Dedifferentiated amniotic fluid mesenchymal stem cell (primary cell): ENCODE measurements around the gene POLR3C.
"Not testable (repeated sequence)": the region's sequence is repeated elsewhere in the genome, so short reads cannot be mapped to it uniquely, and the experiment has no call there.

ENCODE experiments used
- DNase-seq: peaks from one replicate; pipeline ENCODE4 v3.0.0-alpha.2; 2016; ENCODE audit errors: extremely low spot score

Gene POLR3C

DNA sequence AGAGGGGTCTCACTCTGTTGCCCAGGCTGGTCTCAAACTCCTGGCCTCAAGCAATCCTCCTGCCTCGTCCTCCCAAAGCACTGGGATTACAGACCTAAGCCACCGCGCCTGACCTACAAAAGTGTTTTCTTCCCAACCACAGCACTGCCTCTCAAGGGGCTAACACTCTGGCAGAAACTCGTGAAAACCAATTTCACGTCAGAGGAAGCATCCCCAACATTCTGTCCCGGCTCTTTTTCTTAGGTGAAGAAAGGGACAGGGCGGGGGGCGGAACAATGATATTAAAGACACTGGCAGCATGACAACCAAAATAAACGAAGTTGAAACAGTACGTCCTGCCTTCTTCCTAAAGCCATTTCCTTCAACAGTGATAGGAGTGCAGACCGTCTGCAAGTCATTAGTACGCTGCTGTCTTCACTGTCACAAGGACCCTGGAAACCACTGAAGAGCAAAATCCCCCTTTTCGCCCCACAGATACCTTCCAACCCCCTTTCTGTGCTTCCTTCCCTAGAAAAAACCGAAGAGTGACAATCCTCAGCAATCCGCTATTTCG, 1.1 kb upstream of the POLR3C start:
- DNase-seq: not testable (repeated sequence)

- DNase-seq: no peak
Observed at GRCh38 chr1:145824499-145824842, 471 bp downstream of the POLR3C start.

DNA sequence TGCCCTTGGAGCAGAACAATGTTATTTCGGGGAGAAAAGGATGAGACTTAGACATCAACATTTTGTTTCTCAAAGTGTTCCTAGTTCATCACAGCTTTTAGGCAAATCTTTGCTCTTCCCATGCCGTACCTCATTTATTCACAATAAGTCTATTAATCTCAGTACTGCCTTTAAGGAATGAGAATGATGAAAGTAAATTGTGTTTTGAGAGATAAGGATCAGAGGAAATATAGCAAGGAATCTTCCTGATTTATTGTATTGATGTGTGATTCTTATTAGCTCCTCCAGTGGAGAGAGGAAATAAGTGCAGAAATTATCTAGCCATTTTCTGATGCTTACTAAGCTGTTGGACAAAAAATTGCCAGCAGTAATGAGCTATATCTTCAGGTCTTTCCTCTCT, 2.0 kb downstream of the POLR3C start:
- no peak for DNase-seq

GRCh38 chr1:145827966-145828365, 4.0 kb downstream of the POLR3C start:
- no peak for DNase-seq

GRCh38 chr1:145828367-145829026, 4.5 kb downstream of the POLR3C start:
- DNase-seq: no peak

DNA sequence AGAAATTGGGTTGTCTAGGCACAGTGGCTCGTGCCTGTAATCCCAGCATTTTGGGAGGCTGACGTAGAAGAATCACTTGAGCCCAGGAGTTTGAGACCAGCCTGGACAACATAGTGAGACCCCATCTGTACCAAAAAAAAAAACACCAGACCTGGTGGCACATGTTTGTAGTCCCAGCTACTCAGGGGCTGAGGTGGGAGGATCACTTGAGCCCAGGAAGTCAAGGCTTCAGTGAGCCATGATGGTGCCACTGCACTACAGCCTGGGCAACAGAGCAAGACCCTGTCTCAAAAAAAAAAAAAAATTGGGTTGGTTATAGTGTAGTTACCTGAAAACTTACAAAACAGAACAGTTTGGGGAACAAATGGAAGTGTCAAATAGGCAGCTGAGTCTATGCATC, 6.8 kb downstream of the POLR3C start:
- DNase-seq: not testable (repeated sequence)

- no peak for DNase-seq
Observed at GRCh38 chr1:145837656-145838055, 13.7 kb downstream of the POLR3C start.

DNA sequence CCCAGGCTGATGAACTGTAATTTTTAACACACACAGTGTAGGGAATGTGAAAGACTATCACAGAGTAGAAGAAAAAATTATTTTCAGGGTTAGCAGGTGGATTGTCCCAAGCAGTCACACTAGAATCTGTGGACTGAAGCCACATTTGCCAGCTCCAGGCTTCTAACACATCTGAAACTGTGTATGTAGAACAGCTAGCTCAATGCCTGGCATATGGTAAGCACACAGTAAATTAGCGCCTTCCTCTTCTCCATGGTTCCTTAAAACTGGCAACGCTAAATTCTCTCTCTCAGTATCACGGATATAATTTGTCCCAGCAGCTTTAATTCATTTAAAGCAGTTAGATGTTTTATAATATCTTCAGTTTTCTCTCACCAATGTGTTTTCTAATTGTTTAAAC, 19.0 kb downstream of the POLR3C start:
- DNase-seq: no peak

DNA sequence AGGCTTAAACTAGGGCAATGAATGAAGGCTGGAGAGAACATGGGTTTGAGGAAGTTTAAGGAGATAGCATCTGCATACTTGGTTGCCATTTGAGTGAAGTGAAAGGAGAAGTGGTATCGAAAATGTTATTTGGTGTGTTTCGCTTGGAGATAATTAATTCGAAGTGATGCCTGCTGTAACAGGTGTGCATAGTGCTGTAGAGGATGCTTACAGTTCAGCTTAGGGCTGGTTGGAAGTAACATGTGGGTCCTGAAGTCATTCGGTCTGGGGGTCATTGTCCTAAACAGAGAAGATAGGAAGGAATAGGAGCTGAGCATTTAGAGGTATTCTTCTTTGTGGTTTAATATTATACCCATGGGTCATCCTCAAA, 21.1 kb downstream of the POLR3C start:
- no peak for DNase-seq

- peak; percentile 69 for DNase-seq
Observed at GRCh38 chr1:145845514-145846161, 21.6 kb downstream of the POLR3C start, which contains the start of gene NUDT17. Gene NUDT17, plus strand, starts transcription at chr1:145845630. Its CDS starts 11 bp downstream, at chr1:145845641.

DNA sequence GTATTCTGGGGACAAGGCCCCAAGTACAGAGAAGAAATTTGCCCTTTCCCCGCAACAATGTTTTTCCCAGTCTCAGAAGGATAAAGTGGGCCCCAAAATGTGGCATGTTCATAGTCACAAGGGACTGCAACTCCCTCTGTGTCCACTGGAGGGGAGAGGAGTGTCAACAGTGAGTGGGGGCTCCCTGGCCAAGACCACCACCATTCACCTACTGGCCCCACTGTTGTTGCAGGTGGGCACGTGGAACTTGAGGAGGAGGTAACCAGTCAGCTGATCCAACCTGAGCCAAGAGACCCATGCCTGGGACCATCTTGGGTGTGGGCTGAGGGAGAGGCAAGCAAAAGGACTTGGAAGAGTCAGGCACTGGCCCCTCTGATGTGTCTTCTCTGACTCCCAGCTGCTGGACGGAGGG, 22.2 kb downstream of the POLR3C start:
- DNase-seq: no peak

DNA sequence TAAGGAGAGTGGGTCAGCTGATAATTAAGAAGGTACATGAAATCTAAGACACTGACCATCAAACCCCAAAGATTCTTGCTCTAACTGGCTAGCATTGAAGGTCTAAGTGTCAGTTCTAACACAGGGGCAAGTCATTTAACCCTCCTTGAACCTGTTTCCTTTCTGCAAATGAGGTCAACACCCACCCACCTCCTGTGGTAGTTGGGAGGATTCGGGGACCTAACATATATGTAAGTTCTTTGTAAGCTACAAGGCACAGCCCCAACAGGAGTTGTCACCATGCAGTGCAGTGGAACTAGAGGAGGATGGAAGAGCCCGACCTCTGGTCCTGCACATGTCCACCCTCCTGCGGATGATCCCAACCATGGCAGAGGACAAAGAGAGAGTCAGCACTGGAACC, 23.8 kb downstream of the POLR3C start:
- DNase-seq: no peak

- DNase-seq: peak; percentile 59
Observed at GRCh38 chr1:145849356-145850160, 25.6 kb downstream of the POLR3C start.

DNA sequence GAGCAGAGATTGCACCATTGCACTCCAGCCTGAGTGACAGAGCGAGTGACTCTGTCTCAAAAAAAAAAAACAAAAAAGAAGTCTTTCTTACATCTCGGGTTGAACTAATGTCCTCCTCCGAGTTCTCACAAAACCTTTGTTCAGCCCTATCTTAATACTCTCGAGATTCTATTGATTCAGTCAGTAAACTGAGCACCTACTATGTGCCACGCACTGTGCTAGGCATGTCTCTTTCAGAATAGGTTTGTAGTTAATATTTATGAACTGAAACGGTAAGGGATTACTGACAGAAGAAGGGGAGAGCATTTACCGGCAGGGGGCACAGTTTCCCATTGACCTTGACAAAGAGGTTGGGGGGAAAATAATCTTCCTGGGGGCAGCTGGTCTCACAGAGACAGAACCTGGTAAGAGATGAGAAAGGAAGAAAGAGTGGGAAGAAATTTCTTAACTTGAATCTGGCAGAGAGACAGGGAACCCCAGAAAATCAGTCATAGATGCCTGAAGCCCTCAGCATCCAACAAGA, 31.5 kb downstream of the POLR3C start:
- no peak for DNase-seq

DNA sequence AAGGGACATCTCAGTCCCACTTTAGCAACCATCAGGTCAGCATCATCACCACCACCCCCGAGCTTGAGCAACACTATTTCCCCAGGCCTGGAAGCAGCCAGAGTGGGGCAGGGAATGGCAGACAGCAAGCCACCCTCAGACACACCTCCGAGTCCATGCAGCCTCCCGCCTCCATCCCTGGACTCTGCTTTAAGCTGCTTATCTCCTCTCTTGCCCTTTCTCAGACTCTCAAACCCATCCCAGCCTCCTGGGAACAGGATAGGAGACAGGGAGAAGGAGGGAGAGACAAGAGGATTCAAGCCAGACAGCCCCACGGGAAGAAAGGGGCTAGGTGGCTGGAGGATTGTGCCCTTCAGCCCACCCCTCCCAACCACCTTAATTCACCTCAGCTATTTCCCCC, 33.2 kb downstream of the POLR3C start:
- no peak for DNase-seq

GRCh38 chr1:145858238-145858900, 34.4 kb downstream of the POLR3C start:
- no peak for DNase-seq

DNA sequence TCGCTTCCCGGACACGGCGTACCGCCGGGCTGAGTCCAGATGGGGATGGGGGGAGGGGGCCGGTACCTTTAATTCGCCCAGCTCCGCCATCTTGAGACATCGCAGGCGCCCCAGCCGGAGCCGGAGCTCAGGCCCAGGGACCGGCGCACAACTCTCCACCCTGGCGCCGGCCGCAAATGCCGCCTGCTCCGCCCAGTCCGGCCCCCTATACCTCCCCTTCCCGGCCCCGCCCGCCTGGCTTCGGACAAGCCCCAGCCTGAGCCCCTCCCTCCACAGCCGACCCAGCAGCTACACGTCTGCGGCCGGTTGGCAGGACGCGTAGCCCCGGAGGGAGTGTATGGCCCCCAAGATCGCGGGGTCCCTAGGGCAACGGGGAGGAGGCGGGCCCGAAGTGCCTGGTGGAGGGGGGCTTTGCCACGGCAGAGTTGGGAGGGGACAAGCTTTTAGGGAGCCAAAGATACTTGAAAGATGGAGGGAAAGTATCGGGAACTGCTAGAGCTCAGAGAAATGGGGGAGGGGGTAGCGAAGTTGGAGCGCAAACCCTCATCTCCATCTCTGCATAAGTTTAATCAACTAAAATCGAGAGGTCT, 35.0 kb downstream of the POLR3C start, which contains the start of gene PIAS3:
Gene PIAS3, minus strand, starts transcription at position 181 of the 590 bp plus-strand sequence. Its CDS starts 91 bp downstream, at position 90.
- peak; percentile 95 for DNase-seq

- DNase-seq: peak; percentile 84
Observed at GRCh38 chr1:145859491-145860023, 35.6 kb downstream of the POLR3C start.

DNA sequence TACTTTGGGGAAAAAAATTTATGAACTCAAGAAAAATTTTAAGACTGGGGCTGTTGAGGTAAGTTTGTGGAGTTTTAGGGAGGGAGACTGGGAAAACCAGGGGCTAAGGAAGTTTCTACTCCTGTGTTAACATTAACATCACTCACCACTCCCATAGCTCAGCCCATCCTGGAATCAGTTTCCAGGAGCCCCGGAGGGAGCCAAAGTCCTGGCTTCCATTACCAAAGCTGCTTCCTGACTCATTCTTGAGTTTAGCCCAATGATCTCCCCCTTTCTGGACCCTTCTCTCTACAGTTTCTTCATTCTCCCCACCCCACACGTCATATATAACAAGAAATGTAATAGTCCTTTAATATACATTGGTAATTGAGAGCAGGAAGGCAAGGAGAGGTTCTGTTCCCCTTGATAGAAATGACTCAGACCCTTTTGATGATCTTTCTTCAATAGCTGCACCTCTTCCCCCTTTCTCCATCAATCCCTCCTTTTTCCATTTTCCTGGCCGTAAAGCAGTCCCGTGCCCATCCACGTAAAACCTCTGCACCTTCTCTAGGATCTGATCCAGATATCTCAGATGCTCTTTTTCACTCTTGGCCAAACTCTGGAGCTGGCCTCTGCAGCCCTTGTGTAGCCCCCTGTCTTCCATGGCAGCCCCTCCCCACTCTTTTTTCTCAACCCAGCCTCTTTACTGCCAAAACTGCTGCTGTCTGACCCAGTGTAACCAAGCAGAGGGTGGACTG, 39.5 kb downstream of the POLR3C start:
- no peak for DNase-seq

DNA sequence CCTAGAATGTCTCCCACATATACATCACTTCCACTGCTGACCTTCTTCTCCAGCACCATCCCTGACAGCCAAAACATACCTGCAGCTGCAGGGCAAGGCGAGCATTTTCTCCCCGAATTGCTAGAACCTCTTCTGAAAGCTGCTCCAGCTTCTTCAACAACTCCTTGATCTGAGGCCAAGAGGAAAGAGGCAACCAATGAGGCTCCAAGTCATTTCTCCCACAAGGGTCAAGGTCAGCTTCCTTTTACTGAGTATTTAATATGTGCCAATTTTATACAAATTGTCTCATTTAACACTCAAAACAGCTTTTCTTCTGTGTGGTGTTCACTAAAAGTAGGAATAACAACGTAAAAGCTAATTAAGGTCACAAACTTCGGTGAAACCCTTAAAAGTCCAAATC, 44.2 kb downstream of the POLR3C start:
- no peak for DNase-seq
